IPS DF 6.9 (cell line): Measurements from ENCODE around the gene ABLIM2.

Source experiments
- DNase-seq: peaks from one replicate; pipeline ENCODE4 v3.0.0-alpha.2; 2013; ENCODE audit warnings: low read depth, low spot score
- H3K27ac ChIP-seq: one replicate; pipeline ENCODE4 v1.5.1; 2013; ENCODE audit warnings: low read length, control low read depth
- H3K27me3 ChIP-seq: 2 replicates; pipeline ENCODE4 v1.6.1; 2013; ENCODE audit warnings: mild to moderate bottlenecking, low read length; ENCODE audit not compliant: control insufficient read depth, insufficient read depth
- H3K36me3 ChIP-seq: 2 replicates; pipeline ENCODE4 v1.6.1; 2013; ENCODE audit warnings: low read length; ENCODE audit not compliant: control insufficient read depth, insufficient read depth
- H3K4me1 ChIP-seq: 2 replicates; pipeline ENCODE4 v1.6.1; 2013; ENCODE audit warnings: low read length; ENCODE audit not compliant: control insufficient read depth, insufficient read depth
- H3K4me3 ChIP-seq: 2 replicates; pipeline ENCODE4 v1.5.1; 2013; ENCODE audit warnings: mild to moderate bottlenecking, low read length
- H3K9me3 ChIP-seq: 2 replicates; pipeline ENCODE4 v1.6.1; 2013; ENCODE audit warnings: low read length, inconsistent platforms; ENCODE audit not compliant: control insufficient read depth, insufficient read depth
- WGBS: extraction: QIAGEN DNeasy Blood & Tissue Kit; methylation state at CpG from one replicate; pipeline ENCODE4 v1.1.7; 2013; ENCODE audit warnings: mixed read lengths, missing lambda C conversion rate; ENCODE audit not compliant: insufficient read length, insufficient coverage; 5-methylcytosine and 5-hydroxymethylcytosine counted together

The ABLIM2 gene

GRCh38 chr4:8182294-8182693 is 23.7 kb upstream of the ABLIM2 start:
- Histone ChIP-seq H3K36me3 (no peaks in the 10 kb centered on the region), H3K27ac (no peak overlapping the region), H3K27me3 (no peaks in the 10 kb centered on the region), H3K4me3 (no peak overlapping the region), H3K9me3 (no peaks in the 10 kb centered on the region), H3K4me1 (no peaks in the 10 kb centered on the region)
- no CpG with 5 or more reads among the region's 11 CpGs for WGBS
- no peak for DNase-seq

- Histone ChIP-seq H3K4me1 (no peaks in the 10 kb centered on the region), H3K4me3 (no peak overlapping the region), H3K27ac (no peak overlapping the region), H3K36me3 (no peaks in the 10 kb centered on the region), H3K27me3 (no peaks in the 10 kb centered on the region), H3K9me3 (no peaks in the 10 kb centered on the region)
- no CpG with 5 or more reads among the region's 7 CpGs for WGBS
- DNase-seq: no peak
Measured at GRCh38 chr4:8181844-8182243, 23.2 kb upstream of the ABLIM2 start.

- Histone ChIP-seq H3K9me3 (no peaks in the 10 kb centered on the region), H3K4me1 (no peaks in the 10 kb centered on the region), H3K27me3 (no peaks in the 10 kb centered on the region), H3K36me3 (no peaks in the 10 kb centered on the region), H3K27ac (no peak overlapping the region), H3K4me3 (no peak overlapping the region)
- no peak for DNase-seq
- WGBS: no CpG with 5 or more reads among the region's 6 CpGs
Measured at GRCh38 chr4:8181119-8181518, 22.5 kb upstream of the ABLIM2 start.

- WGBS: no CpG with 5 or more reads among the region's 8 CpGs
- Histone ChIP-seq H3K27ac (no peak overlapping the region), H3K4me3 (no peak overlapping the region), H3K36me3 (no peaks in the 10 kb centered on the region), H3K4me1 (no peaks in the 10 kb centered on the region), H3K9me3 (no peaks in the 10 kb centered on the region), H3K27me3 (no peaks in the 10 kb centered on the region)
- no peak for DNase-seq
Measured at GRCh38 chr4:8180310-8181093, 21.9 kb upstream of the ABLIM2 start.

- Histone ChIP-seq H3K27me3 (no peaks in the 10 kb centered on the region), H3K4me1 (no peaks in the 10 kb centered on the region), H3K4me3 (no peak overlapping the region), H3K27ac (no peak overlapping the region), H3K36me3 (no peaks in the 10 kb centered on the region), H3K9me3 (no peaks in the 10 kb centered on the region)
- no CpG with 5 or more reads among the region's 9 CpGs for WGBS
- DNase-seq: no peak
Measured at GRCh38 chr4:8179771-8180170, 21.2 kb upstream of the ABLIM2 start.

- no peaks in the 10 kb centered on the region for H3K9me3 ChIP-seq
- WGBS: no CpG with 5 or more reads among the region's 10 CpGs
- H3K4me3 ChIP-seq: no peak overlapping the region
- no peaks in the 10 kb centered on the region for H3K4me1 ChIP-seq
- no peaks in the 10 kb centered on the region for H3K36me3 ChIP-seq
- H3K27me3 ChIP-seq: no peaks in the 10 kb centered on the region
- no peak for DNase-seq
- no peak overlapping the region for H3K27ac ChIP-seq
Measured at GRCh38 chr4:8179074-8179473, 20.5 kb upstream of the ABLIM2 start.

- H3K27ac ChIP-seq: no peak overlapping the region
- H3K4me1 ChIP-seq: no peaks in the 10 kb centered on the region
- no peaks in the 10 kb centered on the region for H3K9me3 ChIP-seq
- H3K4me3 ChIP-seq: no peak overlapping the region
- H3K36me3 ChIP-seq: no peaks in the 10 kb centered on the region
- DNase-seq: no peak
- WGBS: no CpG with 5 or more reads among the region's 11 CpGs
- no peaks in the 10 kb centered on the region for H3K27me3 ChIP-seq
Measured at GRCh38 chr4:8177956-8178355, 19.3 kb upstream of the ABLIM2 start.

GRCh38 chr4:8177552-8177951 is 18.9 kb upstream of the ABLIM2 start:
- H3K4me3 ChIP-seq: no peak overlapping the region
- H3K4me1 ChIP-seq: no peaks in the 10 kb centered on the region
- no peaks in the 10 kb centered on the region for H3K27me3 ChIP-seq
- no peak overlapping the region for H3K27ac ChIP-seq
- DNase-seq: no peak
- no peaks in the 10 kb centered on the region for H3K9me3 ChIP-seq
- no CpG with 5 or more reads among the region's 6 CpGs for WGBS
- no peaks in the 10 kb centered on the region for H3K36me3 ChIP-seq

GRCh38 chr4:8176547-8177399 is 18.2 kb upstream of the ABLIM2 start:
- WGBS: no CpG with 5 or more reads among the region's 17 CpGs

GRCh38 chr4:8175686-8176085 is 17.1 kb upstream of the ABLIM2 start:
- Histone ChIP-seq H3K4me3 (no peak overlapping the region), H3K9me3 (no peaks in the 10 kb centered on the region), H3K36me3 (no peaks in the 10 kb centered on the region), H3K4me1 (no peaks in the 10 kb centered on the region), H3K27me3 (no peaks in the 10 kb centered on the region), H3K27ac (no peak overlapping the region)
- no peak for DNase-seq
- WGBS: no CpG with 5 or more reads among the region's 6 CpGs

More at GRCh38 chr4:8176547-8177399, 18.2 kb upstream of the ABLIM2 start:
- Histone ChIP-seq H3K9me3 (no peaks in the 10 kb centered on the region), H3K27me3 (no peaks in the 10 kb centered on the region), H3K27ac (no peak overlapping the region), H3K36me3 (no peaks in the 10 kb centered on the region), H3K4me1 (no peaks in the 10 kb centered on the region), H3K4me3 (no peak overlapping the region)
- no peak for DNase-seq
